HEK293T (cell line): Measurements from ENCODE around the gene CEP164.

Experiments used
- CTCF ChIA-PET: fragments of 350-600 bp; formaldehyde crosslinking; extraction: SDS; loops from one replicate; lab custom pipeline; 2021; ENCODE audit warnings: antibody characterized with exemption, inconsistent platforms; lab: Yijun Ruan, JAX
- POLR2A ChIA-PET: fragments of 350-600 bp; formaldehyde crosslinking; extraction: SDS; loops from one replicate; lab custom pipeline; 2020; ENCODE audit warnings: antibody characterized with exemption, inconsistent platforms; lab: Yijun Ruan, JAX
- DNase-seq: peaks from one replicate; pipeline ENCODE4 v3.0.0; 2012; ENCODE audit warnings: mixed read lengths; ENCODE audit errors: extremely low spot score
- ARNT ChIP-seq: fragments of 450-650 bp; IDR thresholded peaks from 2 replicates; pipeline ENCODE4 v1.6.1; 2017; ENCODE audit warnings: mild to moderate bottlenecking
- BHLHE40 ChIP-seq: fragments of 450-650 bp; IDR thresholded peaks from 2 replicates; pipeline ENCODE4 v1.6.1; 2016; ENCODE audit warnings: mild to moderate bottlenecking, moderate library complexity, borderline replicate concordance
- CTBP1 ChIP-seq: fragments of 450-650 bp; IDR thresholded peaks from 2 replicates; pipeline ENCODE4 v1.6.1; 2016; ENCODE audit warnings: borderline replicate concordance
- ELF4 ChIP-seq: fragments of 450-650 bp; IDR thresholded peaks from 2 replicates; pipeline ENCODE4 v1.6.1; 2017; ENCODE audit warnings: antibody characterized with exemption
- FOXA1 ChIP-seq: fragments of 450-650 bp; IDR thresholded peaks from 2 replicates; pipeline ENCODE4 v1.6.1; 2016; ENCODE audit warnings: mild to moderate bottlenecking
- FOXK2 ChIP-seq: fragments of 450-650 bp; IDR thresholded peaks from 2 replicates; pipeline ENCODE4 v1.6.1; 2016; ENCODE audit warnings: mild to moderate bottlenecking
- FOXM1 ChIP-seq: fragments of 450-650 bp; IDR thresholded peaks from 2 replicates; pipeline ENCODE4 v1.6.1; 2017; ENCODE audit warnings: mild to moderate bottlenecking, borderline replicate concordance
- HDGF ChIP-seq: fragments of 450-650 bp; IDR thresholded peaks from 2 replicates; pipeline ENCODE4 v1.6.1; 2017; ENCODE audit warnings: antibody characterized with exemption, borderline replicate concordance
- L3MBTL2 ChIP-seq: fragments of 450-650 bp; conservative IDR thresholded peaks from 2 replicates; pipeline ENCODE4 v1.6.1; 2016; ENCODE audit warnings: mild to moderate bottlenecking
- LEF1 ChIP-seq: fragments of 450-650 bp; IDR thresholded peaks from 2 replicates; pipeline ENCODE4 v1.6.1; 2017; ENCODE audit warnings: mild to moderate bottlenecking, borderline replicate concordance
- NFRKB ChIP-seq: fragments of 450-650 bp; IDR thresholded peaks from 2 replicates; pipeline ENCODE4 v1.6.1; 2016; ENCODE audit warnings: mild to moderate bottlenecking, moderate library complexity
- PKNOX1 ChIP-seq: fragments of 450-650 bp; IDR thresholded peaks from 2 replicates; pipeline ENCODE4 v1.6.1; 2016
- SP1 ChIP-seq: fragments of 450-650 bp; IDR thresholded peaks from 2 replicates; pipeline ENCODE4 v1.6.1; 2017
- SUZ12 ChIP-seq: fragments of 450-650 bp; IDR thresholded peaks from 2 replicates; pipeline ENCODE4 v1.6.1; 2016; ENCODE audit warnings: mild to moderate bottlenecking
- TARDBP ChIP-seq: fragments of 450-650 bp; IDR thresholded peaks from 2 replicates; pipeline ENCODE4 v1.6.1; 2016
- ZNF384 ChIP-seq: fragments of 450-650 bp; IDR thresholded peaks from 2 replicates; pipeline ENCODE4 v1.6.1; 2016

Gene CEP164

GRCh38 chr11:117282956-117283355 is 44.7 kb upstream of the CEP164 start:
- ChIA-PET POLR2A (no interaction called here), CTCF (interaction anchor here (0.6 kb wide), 1 partner anchor 55 kb away, joined by 4 read pairs; no protein-coding TSS in a partner anchor)
- no peak for DNase-seq
- TF ChIP-seq FOXM1: no peak

GRCh38 chr11:117284053-117284452 is 43.6 kb upstream of the CEP164 start:
- TF ChIP-seq ARNT (no peak), ELF4 (no peak), HDGF (no peak), TARDBP (no peak), BHLHE40 (no peak)
- POLR2A ChIA-PET: no interaction called here
- no peak for DNase-seq
- CTCF ChIA-PET: no interaction called here

- CTCF ChIA-PET: interaction anchor here (0.6 kb wide), 1 partner anchor 140 kb away, joined by 3 read pairs; no protein-coding TSS in a partner anchor
- TF ChIP-seq ELF4: no peak
- DNase-seq: no peak
- POLR2A ChIA-PET: no interaction called here
Observed at GRCh38 chr11:117286588-117286987, 41.1 kb upstream of the CEP164 start.

- TF ChIP-seq ELF4 (no peak), TARDBP (no peak), BHLHE40 (no peak), FOXK2 (no peak), ARNT (no peak), CTBP1 (no peak), HDGF (no peak), FOXA1 (no peak), PKNOX1 (no peak), SP1 (no peak), FOXM1 (no peak), L3MBTL2 (no peak), ZNF384 (no peak), SUZ12 (no peak)
- CTCF ChIA-PET: no interaction called here
Observed at GRCh38 chr11:117287668-117288067, 40.0 kb upstream of the CEP164 start.

GRCh38 chr11:117289795-117290194 is 37.9 kb upstream of the CEP164 start:
- CTCF ChIA-PET: no interaction called here

More at GRCh38 chr11:117287668-117288067, 40.0 kb upstream of the CEP164 start:
- DNase-seq: no peak
- POLR2A ChIA-PET: no interaction called here

GRCh38 chr11:117290809-117291396 is 36.8 kb upstream of the CEP164 start, which contains the start of gene BACE1-AS:
Gene BACE1-AS, plus strand, starts transcription at chr11:117291346.
- DNase-seq: no peak
- POLR2A ChIA-PET: no interaction called here
- CTCF ChIA-PET: no interaction called here
- no peak for TF ChIP-seq CTBP1

More at GRCh38 chr11:117289795-117290194, 37.9 kb upstream of the CEP164 start:
- POLR2A ChIA-PET: no interaction called here
- TF ChIP-seq SUZ12 (no peak), ZNF384 (no peak), BHLHE40 (no peak), FOXM1 (no peak), NFRKB (no peak)
- no peak for DNase-seq

- TF ChIP-seq ELF4: no peak
- TF ChIP-seq SUZ12: no peak
- no peak for TF ChIP-seq BHLHE40
- no peak for TF ChIP-seq LEF1
- TF ChIP-seq SP1: no peak
- no peak for TF ChIP-seq TARDBP
- no peak for TF ChIP-seq L3MBTL2
- no peak for TF ChIP-seq ARNT
- no peak for TF ChIP-seq ZNF384
- TF ChIP-seq FOXK2: no peak
- ChIA-PET POLR2A (no interaction called here), CTCF (no interaction called here)
- DNase-seq: no peak
Observed at GRCh38 chr11:117292616-117293015, 35.0 kb upstream of the CEP164 start.

GRCh38 chr11:117295438-117296137 is 32.1 kb upstream of the CEP164 start:
- TF ChIP-seq CTBP1 (no peak), FOXK2 (no peak), HDGF (no peak), BHLHE40 (no peak), L3MBTL2 (no peak), ELF4 (no peak), NFRKB (no peak), SP1 (no peak), LEF1 (no peak), PKNOX1 (no peak), TARDBP (no peak), SUZ12 (no peak), ARNT (no peak)
- DNase-seq: no peak
- ChIA-PET POLR2A (interaction anchor here (0.9 to 1.0 kb wide), 2 partner anchors 10 to 11 kb away, joined by 3 read pairs; no protein-coding TSS in a partner anchor), CTCF (interaction anchor here (1.0 kb wide), 1 partner anchor 20 kb away, joined by 3 read pairs; the partner anchor contains the start of gene BACE1)
